H1 (cell line): ENCODE results near the gene PLA2G2E.

Experiments used
- CBX8 ChIP-seq: fragments of 300-800, 300-1000 bp; sonication (generic); IDR thresholded peaks from 2 replicates; pipeline ENCODE4 v1.7.1; 2016; ENCODE audit warnings: low read depth, low read length, borderline replicate concordance
- CTCF ChIP-seq, 3 experiments: IDR thresholded peaks; 1 replicate in 2 of 3; 2 replicates in 1 of 3; pipeline versions ENCODE4 v1.5.1 to v1.6.1; 2011; ENCODE audit warnings: low read length in 3 of 3, mild to moderate bottlenecking in 3 of 3, inconsistent platforms in 2 of 3, low read depth in 1 of 3, moderate library complexity in 1 of 3; ENCODE audit not compliant: insufficient read depth in 1 of 3; ENCODE audit errors: control extremely low read depth in 1 of 3
- EZH2 ChIP-seq: fragments of 200-600 bp; sonication (generic); IDR thresholded peaks from 2 replicates; pipeline ENCODE4 v1.7.1; 2012; ENCODE audit warnings: low read depth, mild to moderate bottlenecking, moderate library complexity, low read length, inconsistent platforms; ENCODE audit not compliant: severe bottlenecking
- FOSL1 ChIP-seq: IDR thresholded peaks from 2 replicates; pipeline ENCODE4 v1.6.1; 2011; ENCODE audit warnings: mild to moderate bottlenecking, low read depth, low read length, moderate library complexity; ENCODE audit not compliant: insufficient read depth
- KDM1A ChIP-seq: fragments of 200-600, 300-600 bp; sonication (generic); IDR thresholded peaks from 2 replicates; pipeline ENCODE4 v1.7.1; 2016; ENCODE audit warnings: mild to moderate bottlenecking, low read length, borderline replicate concordance
- MAFK ChIP-seq: IDR thresholded peaks from 2 replicates; pipeline ENCODE4 v1.6.1; 2012; ENCODE audit warnings: low read depth, mild to moderate bottlenecking, improper control_type of control experiment, low read length
- POLR2A ChIP-seq, 2 experiments: IDR thresholded peaks; 1 replicate in 1 of 2; 2 replicates in 1 of 2; pipeline ENCODE4 v1.6.1; 2011; ENCODE audit warnings: low read depth in 2 of 2, low read length in 2 of 2, mild to moderate bottlenecking in 2 of 2; ENCODE audit errors: control extremely low read depth in 1 of 2
- RBBP5 ChIP-seq: IDR thresholded peaks from 2 replicates; pipeline ENCODE4 v1.7.1; 2012; ENCODE audit warnings: low read depth, mild to moderate bottlenecking, inconsistent platforms, low read length, moderate library complexity, borderline replicate concordance
- SUZ12 ChIP-seq: fragments of 200-600 bp; sonication (generic); IDR thresholded peaks from 2 replicates; pipeline ENCODE4 v1.6.1; 2012; ENCODE audit warnings: mild to moderate bottlenecking, inconsistent platforms, low read length, moderate library complexity, mixed read lengths
- ZNF274 ChIP-seq: IDR thresholded peaks from 2 replicates; pipeline ENCODE4 v1.7.0; 2012; ENCODE audit warnings: low read length, borderline replicate concordance; ENCODE audit errors: extremely low read depth

- TF ChIP-seq CTCF (IDR thresholded peaks at IDR 0.05; ENCODE audit: control extremely low read depth in 1 of 3, insufficient read depth in 1 of 3, low read depth in 1 of 3, low read length in 3 of 3) = no peak
- TF ChIP-seq ZNF274 = no peak
- no peak for TF ChIP-seq MAFK
- TF ChIP-seq SUZ12 = no peak
- TF ChIP-seq RBBP5 = no peak
- TF ChIP-seq EZH2 = no peak
- no peak for TF ChIP-seq CBX8
- TF ChIP-seq POLR2A (IDR thresholded peaks at IDR 0.05; ENCODE audit: control extremely low read depth in 1 of 2, low read depth in 2 of 2, low read length in 2 of 2) = no peak
- TF ChIP-seq FOSL1 = no peak
- no peak for TF ChIP-seq KDM1A
Observed at GRCh38 chr1:19971664-19972063, 48.2 kb upstream of the PLA2G2E start.
